Measurements from ENCODE around the gene HEATR9. TPM values are rescaled to one million over a fixed set of nuclear protein-coding genes. Genes with fewer than 3 reads are reported as not detected.

The HEATR9 gene
- total RNA-seq, 1 experiment from 2014 or later = not detected

GRCh38 chr17:35877345-35878029 lies 8.8 kb upstream of the HEATR9 start:
- Histone ChIP-seq H3K9me2 (ENCODE audit: insufficient read depth) (no peaks in the 10 kb centered on the region), H3K4me3 (replicated peaks in 1 of 2; ENCODE audit: low read depth in 1 of 2, low read length in 2 of 2) (no peak overlapping the region), H3K27ac (ENCODE audit: low read depth, low read length) (no peak overlapping the region), H2AFZ (ENCODE audit: low read depth, low read length, poor library complexity, severe bottlenecking) (no peak overlapping the region), H3K4me1 (ENCODE audit: control insufficient read depth in 1 of 2, insufficient read depth in 2 of 2, low read length in 2 of 2) (no peaks in the 10 kb centered on the region), H4K20me1 (ENCODE audit: insufficient read depth) (no peaks in the 10 kb centered on the region), H3K79me2 (ENCODE audit: insufficient read depth, low read length) (no peaks in the 10 kb centered on the region), H3K36me3 (ENCODE audit: control insufficient read depth in 1 of 2, insufficient read depth in 2 of 2, low read length in 2 of 2) (no peaks in the 10 kb centered on the region), H3K9me3 (ENCODE audit: control insufficient read depth in 1 of 2, insufficient read depth in 1 of 2, low read depth in 1 of 2, low read length in 2 of 2) (no peaks in the 10 kb centered on the region), H3K9ac (ENCODE audit: low read length) (no peak overlapping the region), H3K4me2 (ENCODE audit: low read length) (no peak overlapping the region), H3K27me3 (ENCODE audit: insufficient read depth, low read length) (no peaks in the 10 kb centered on the region)
- DNase-seq (ENCODE audit: low read depth, low spot score) = no peak
- TF ChIP-seq YY1 (IDR thresholded peaks at IDR 0.05; ENCODE audit: extremely low read depth, insufficient replicate concordance, low read depth, low read length) (no peak), RAD21 (IDR thresholded peaks at IDR 0.05; ENCODE audit: low read depth) (no peak)
- ChIA-PET CTCF (no interaction called here), POLR2A (no interaction called here), RAD21 (ENCODE audit: low non-redundant PET in 1 of 2, low total read pairs in 2 of 2, uncharacterized antibody in 2 of 2, unreplicated experiment in 2 of 2) (no interaction called here)
- intact Hi-C loops (cut with micrococcal nuclease) = no loop called here
- no peak for ATAC-seq
- BruUV-seq (replicated peaks) = no TSS peak

- Histone ChIP-seq H3K4me1 (ENCODE audit: control insufficient read depth in 1 of 2, insufficient read depth in 2 of 2, low read length in 2 of 2) (no peaks in the 10 kb centered on the region), H3K27ac (ENCODE audit: low read depth, low read length) (no peak overlapping the region), H3K27me3 (ENCODE audit: insufficient read depth, low read length) (no peaks in the 10 kb centered on the region), H3K79me2 (ENCODE audit: insufficient read depth, low read length) (no peaks in the 10 kb centered on the region), H3K36me3 (ENCODE audit: control insufficient read depth in 1 of 2, insufficient read depth in 2 of 2, low read length in 2 of 2) (no peaks in the 10 kb centered on the region), H3K9ac (ENCODE audit: low read length) (no peak overlapping the region), H3K9me2 (ENCODE audit: insufficient read depth) (no peaks in the 10 kb centered on the region), H2AFZ (ENCODE audit: low read depth, low read length, poor library complexity, severe bottlenecking) (no peak overlapping the region), H4K20me1 (ENCODE audit: insufficient read depth) (no peaks in the 10 kb centered on the region), H3K9me3 (ENCODE audit: control insufficient read depth in 1 of 2, insufficient read depth in 1 of 2, low read depth in 1 of 2, low read length in 2 of 2) (no peaks in the 10 kb centered on the region), H3K4me3 (replicated peaks in 1 of 2; ENCODE audit: low read depth in 1 of 2, low read length in 2 of 2) (no peak overlapping the region), H3K4me2 (ENCODE audit: low read length) (no peak overlapping the region)
- intact Hi-C loops (cut with micrococcal nuclease) = no loop called here
- ChIA-PET CTCF (no interaction called here), POLR2A (no interaction called here), RAD21 (ENCODE audit: low non-redundant PET in 1 of 2, low total read pairs in 2 of 2, uncharacterized antibody in 2 of 2, unreplicated experiment in 2 of 2) (no interaction called here)
- no peak for DNase-seq (ENCODE audit: low read depth, low spot score)
- no peak for ATAC-seq
- BruUV-seq (replicated peaks) = no TSS peak
- TF ChIP-seq SP1 (IDR thresholded peaks at IDR 0.05; ENCODE audit: low read depth) (no peak), SRF (IDR thresholded peaks at IDR 0.05; ENCODE audit: low read depth) (no peak), CEBPB (IDR thresholded peaks at IDR 0.05; ENCODE audit: low read depth) (no peak), FOSL1 (IDR thresholded peaks at IDR 0.05; ENCODE audit: low read depth) (no peak), JUND (IDR thresholded peaks at IDR 0.05) (no peak), ATF3 (IDR thresholded peaks at IDR 0.05) (no peak), RAD21 (IDR thresholded peaks at IDR 0.05; ENCODE audit: low read depth) (no peak), MAX (IDR thresholded peaks at IDR 0.05) (no peak), SIN3A (IDR thresholded peaks at IDR 0.05; ENCODE audit: low read depth) (no peak), ZNF274 (IDR thresholded peaks at IDR 0.05; ENCODE audit: low read depth, low read length) (no peak)
These were observed 7.8 kb upstream of the HEATR9 start for GRCh38 chr17:35876534-35876933.
